ENCODE measurements around the gene GALNT18. TPM values are rescaled to one million over a fixed set of nuclear protein-coding genes. Genes with fewer than 3 reads are reported as not detected.

GALNT18 gene
- total RNA-seq, 4 donors from 2014 or later: 4.7 to 20.4 (median 14.1) TPM

- no peak overlapping the region for H3K4me3 ChIP-seq
- peaks cover 0 to 23% (median 11%) of the 10 kb centered on the region in 3 donors for H3K4me1 ChIP-seq
- H3K9me3 ChIP-seq: no peaks in the 10 kb centered on the region
- intact Hi-C loops (cut with DNase I): no loop called here
- TF ChIP-seq POLR2A (IDR thresholded peaks at IDR 0.05): no peak
- TF ChIP-seq CTCF (IDR thresholded peaks at IDR 0.05): no peak
- DNase-seq: no peak
- 76 to 86% methylated on average over 6 of the region's 6 CpGs for WGBS, 2 donors
- H3K27ac ChIP-seq: no peak overlapping the region
- H3K36me3 ChIP-seq: no peaks in the 10 kb centered on the region
- no peaks in the 10 kb centered on the region for H3K27me3 ChIP-seq
These were observed 174.8 kb downstream of the GALNT18 start for GRCh38 chr11:11446967-11447366.

DNA sequence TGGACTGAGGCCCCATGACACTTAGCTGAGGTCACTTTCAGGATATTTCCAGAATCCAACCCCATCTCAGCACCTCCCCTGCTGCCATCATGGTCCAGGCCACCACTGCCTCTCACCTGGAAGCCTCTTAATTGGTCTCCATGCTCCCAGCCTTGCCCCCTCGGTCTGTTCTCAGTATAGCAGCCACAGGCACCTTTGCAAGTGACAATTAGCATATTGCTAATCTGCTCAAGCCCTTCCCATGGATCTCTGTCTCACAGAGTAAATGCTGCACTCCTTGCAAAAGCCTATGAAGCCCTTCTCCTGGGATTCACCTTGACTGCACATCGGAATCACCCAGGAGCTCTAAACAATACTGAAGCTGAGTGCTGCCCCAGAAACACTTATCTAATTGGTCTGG lies 175.2 kb downstream of the GALNT18 start:
- Histone ChIP-seq H3K4me1 (peaks cover 0 to 23% (median 11%) of the 10 kb centered on the region in 3 donors), H3K9me3 (no peaks in the 10 kb centered on the region), H3K27ac (no peak overlapping the region), H3K36me3 (no peaks in the 10 kb centered on the region), H3K27me3 (no peaks in the 10 kb centered on the region), H3K4me3 (no peak overlapping the region)
- TF ChIP-seq CTCF (IDR thresholded peaks at IDR 0.05) (no peak), POLR2A (IDR thresholded peaks at IDR 0.05) (no peak)
- intact Hi-C loops (cut with DNase I): no loop called here
- 76 to 96% methylated on average over 2 of the region's 2 CpGs for WGBS, 2 donors
- DNase-seq: no peak

DNA sequence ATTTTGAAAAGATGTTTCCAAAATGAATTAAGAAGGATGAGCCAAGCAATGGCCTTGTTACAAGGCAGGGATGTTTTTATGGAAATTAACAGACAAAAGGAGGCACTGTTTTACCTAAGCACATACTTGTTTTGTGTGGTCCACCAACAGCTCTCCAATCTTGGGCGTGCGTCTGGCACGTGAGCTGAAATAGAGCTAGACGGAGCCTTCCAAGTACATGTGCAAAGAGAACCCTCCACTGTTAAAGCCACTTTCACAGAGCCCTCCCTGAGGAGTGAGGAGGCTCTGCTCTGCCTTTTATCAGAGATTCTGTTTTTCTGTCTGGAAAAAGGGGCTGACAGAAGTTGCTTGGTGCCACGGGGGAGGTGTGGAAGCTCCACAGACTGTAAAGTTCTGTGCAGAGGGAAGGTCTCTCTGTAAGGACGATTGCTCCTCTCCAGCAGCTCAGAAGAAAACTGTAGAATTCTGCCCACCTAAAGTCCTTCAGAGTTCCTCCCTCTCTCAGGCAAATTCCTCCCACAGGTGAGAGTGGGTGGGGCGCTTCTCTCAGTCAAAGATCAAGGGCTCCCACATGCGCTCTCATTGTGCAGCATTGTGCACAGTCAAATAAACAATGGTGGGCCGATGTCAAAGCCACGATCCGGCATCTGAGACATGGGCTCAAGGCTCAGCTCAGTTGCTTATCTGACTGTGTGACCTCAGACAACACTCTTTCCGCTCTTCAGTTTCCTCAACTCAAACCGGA lies 176.2 kb downstream of the GALNT18 start:
- 91 to 94% methylated on average over 9 to 13 of the region's 13 CpGs for WGBS, 2 donors
- TF ChIP-seq CTCF (IDR thresholded peaks at IDR 0.05) (no peak), POLR2A (IDR thresholded peaks at IDR 0.05) (no peak)
- Histone ChIP-seq H3K4me3 (no peak overlapping the region), H3K27ac (no peak overlapping the region), H3K36me3 (no peaks in the 10 kb centered on the region), H3K9me3 (no peaks in the 10 kb centered on the region), H3K27me3 (no peaks in the 10 kb centered on the region), H3K4me1 (peaks cover 0 to 23% (median 11%) of the 10 kb centered on the region in 3 donors)
- intact Hi-C loops (cut with DNase I): no loop called here
- no peak for DNase-seq

- H3K27ac ChIP-seq: peak overlapping the region in 3 of 4 donors; percentile 7 to 64 (median 57)
- WGBS, 2 donors: 23 to 33% methylated on average over 4 to 5 of the region's 5 CpGs
- peaks cover 0 to 23% (median 11%) of the 10 kb centered on the region in 3 donors for H3K4me1 ChIP-seq
- no peak for TF ChIP-seq POLR2A (IDR thresholded peaks at IDR 0.05)
- TF ChIP-seq CTCF (IDR thresholded peaks at IDR 0.05): no peak
- intact Hi-C loops (cut with DNase I): no loop called here
- no peaks in the 10 kb centered on the region for H3K36me3 ChIP-seq
- no peaks in the 10 kb centered on the region for H3K9me3 ChIP-seq
- H3K27me3 ChIP-seq: no peaks in the 10 kb centered on the region
- no peak for DNase-seq
- H3K4me3 ChIP-seq: no peak overlapping the region
These were observed 177.0 kb downstream of the GALNT18 start for GRCh38 chr11:11444804-11445131.

- WGBS, 2 donors: 67 to 74% methylated on average over 2 to 9 of the region's 13 CpGs
- intact Hi-C loops (cut with DNase I): no loop called here
- H3K36me3 ChIP-seq: no peaks in the 10 kb centered on the region
- no peaks in the 10 kb centered on the region for H3K9me3 ChIP-seq
- H3K27me3 ChIP-seq: no peaks in the 10 kb centered on the region
- H3K27ac ChIP-seq: peak overlapping the region in 3 of 4 donors; percentile 7 to 64 (median 62)
- TF ChIP-seq POLR2A (IDR thresholded peaks at IDR 0.05): no peak
- no peak for TF ChIP-seq CTCF (IDR thresholded peaks at IDR 0.05)
- DNase-seq: no peak
- no peak overlapping the region for H3K4me3 ChIP-seq
- H3K4me1 ChIP-seq: peaks cover 0 to 23% (median 11%) of the 10 kb centered on the region in 3 donors
These were observed 177.6 kb downstream of the GALNT18 start for GRCh38 chr11:11444027-11444803.
